HepG2 (cell line): ENCODE data around the gene IL10.

Source experiments
- CTCF ChIP-seq: sonication (generic); formaldehyde crosslinking; IDR thresholded peaks from 2 replicates; pipeline ENCODE4 v1.5.0; 2020; ENCODE audit warnings: mild to moderate bottlenecking, missing genetic modification reagents, moderate library complexity
- SP1 ChIP-seq, 2 experiments: fragments of 450-650 bp in 1 of 2; sonication (generic) in 1 of 2; formaldehyde crosslinking in 1 of 2; IDR thresholded peaks; 2 replicates each; pipeline versions ENCODE4 v1.4.0 to v1.6.1; 2016 to 2020; ENCODE audit warnings: missing genetic modification reagents in 1 of 2
- TARDBP ChIP-seq: sonication (generic); formaldehyde crosslinking; IDR thresholded peaks from 2 replicates; pipeline ENCODE4 v1.8.0; 2022; ENCODE audit warnings: mild to moderate bottlenecking, missing genetic modification reagents
- TCF7L2 ChIP-seq: IDR thresholded peaks from 2 replicates; pipeline ENCODE4 v1.6.1; 2011; ENCODE audit warnings: mild to moderate bottlenecking, low read depth, low read length, moderate library complexity
- ZSCAN29 ChIP-seq: sonication (generic); formaldehyde crosslinking; conservative IDR thresholded peaks from 2 replicates; pipeline ENCODE4 v1.4.0; 2020; ENCODE audit warnings: mild to moderate bottlenecking, missing genetic modification reagents

GRCh38 chr1:206732508-206732907, 39.8 kb downstream of the IL10 start:
- TF ChIP-seq SP1 (IDR thresholded peaks at IDR 0.05) (no peak), SP1 (CRISPR knock-in tag; IDR thresholded peaks at IDR 0.05) (no peak), TARDBP (no peak), CTCF (CRISPR knock-in tag) (no peak), TCF7L2 (no peak), ZSCAN29 (CRISPR knock-in tag) (no peak)
